SKM-1 treated with dmso at 0.1 percent for 144 hours (cell line): ENCODE results near the gene GAL3ST1.
A peak's percentile ranks its signal among the peaks of the same experiment; 100 is the strongest.
"Not testable (repeated sequence)": the region's sequence is repeated elsewhere in the genome, so short reads cannot be mapped to it uniquely, and the experiment has no call there.

Experiments
- DNase-seq: peaks from one replicate; lab custom pipeline; 2025; ENCODE audit not compliant: unreplicated experiment; lab: John Stamatoyannopoulos, UW

The GAL3ST1 gene

DNA sequence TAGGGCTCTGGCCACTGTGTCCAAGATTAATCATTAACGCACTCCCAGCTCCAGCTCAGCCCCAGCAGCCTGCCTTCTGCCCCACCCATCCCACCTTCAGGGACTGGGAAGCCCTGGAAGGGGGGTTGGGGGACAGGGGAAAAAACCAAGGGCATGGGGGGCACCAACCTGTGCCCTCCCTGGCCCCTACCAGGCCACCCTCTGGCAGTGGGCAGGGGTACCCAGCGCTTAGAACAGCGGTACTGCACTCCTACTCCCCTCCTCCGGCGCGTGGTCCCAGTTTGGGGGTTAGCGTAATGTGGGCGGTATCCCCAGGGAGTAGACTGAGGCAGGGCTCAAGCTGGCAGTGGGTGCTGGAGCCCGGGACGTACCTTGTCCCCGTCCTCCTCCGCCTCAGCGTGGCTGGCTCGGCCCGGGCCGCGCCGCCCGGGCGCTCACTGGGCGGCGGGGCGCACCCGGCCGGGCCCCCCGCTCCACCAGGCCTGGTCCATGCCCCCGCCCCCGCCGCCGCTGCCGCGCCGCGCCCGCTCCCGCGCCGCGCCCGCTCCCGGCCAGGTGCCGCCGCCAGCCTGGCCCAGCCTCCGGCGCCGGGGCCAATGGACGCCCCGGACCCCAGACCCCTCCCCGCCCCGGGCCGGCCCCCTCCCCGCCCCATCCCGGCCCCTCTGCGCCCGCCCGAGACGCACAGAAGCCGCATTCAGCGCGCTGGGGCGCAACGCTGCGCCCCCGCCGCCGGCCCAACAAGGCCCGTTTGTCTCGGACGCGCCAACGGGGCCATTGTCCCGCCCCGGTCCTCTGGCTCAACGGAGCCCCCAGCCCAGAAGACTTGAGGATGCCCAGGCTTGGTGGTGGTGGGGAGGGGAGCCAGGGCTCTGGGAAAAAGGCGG, at the start of gene GAL3ST1:
Gene GAL3ST1, minus strand, starts transcription at position 571 of the 887 bp plus-strand sequence. CDS start 17,273 bp downstream, outside the sequence.
- DNase-seq, result no peak

DNA sequence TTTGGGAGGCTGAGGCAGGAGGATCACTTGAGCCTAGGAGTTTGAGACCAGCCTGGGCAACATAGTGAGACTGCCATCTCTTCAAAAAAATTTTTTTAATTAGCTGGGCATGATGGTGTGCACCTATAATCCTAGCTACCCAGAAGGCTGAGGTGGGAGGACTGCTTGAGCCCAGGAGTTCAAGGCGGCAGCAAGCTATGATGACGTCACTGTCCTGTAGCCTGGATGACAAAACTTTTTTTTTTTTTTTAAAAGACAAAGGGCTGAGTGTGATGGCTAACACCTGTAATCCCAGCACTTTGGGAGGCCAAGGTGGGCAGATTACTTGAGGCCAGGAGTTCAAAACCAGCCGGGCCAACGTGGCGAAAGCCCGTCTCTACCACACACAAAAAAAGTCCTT, 45.4 kb upstream of the GAL3ST1 start:
- DNase-seq, result not testable (repeated sequence)

DNA sequence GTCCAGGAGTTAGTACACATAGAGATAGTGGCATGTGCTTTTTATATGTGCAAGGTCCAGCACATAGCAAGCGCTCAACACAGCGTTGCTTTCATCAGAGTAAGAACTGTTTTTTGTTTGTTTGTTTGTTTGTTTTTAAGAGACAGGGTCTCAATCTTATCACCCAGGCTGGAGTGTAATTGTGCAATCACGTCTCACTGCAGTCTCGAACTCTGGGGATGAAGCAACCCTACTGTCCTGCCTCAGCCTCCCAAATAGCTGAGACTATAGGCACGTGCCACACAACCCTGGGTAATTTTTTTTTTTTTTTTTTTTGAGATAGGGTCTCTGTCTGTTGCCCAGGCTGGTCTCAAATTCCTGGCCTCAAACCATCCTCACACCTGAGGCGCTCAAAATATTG, 43.4 kb upstream of the GAL3ST1 start:
- no peak for DNase-seq

DNA sequence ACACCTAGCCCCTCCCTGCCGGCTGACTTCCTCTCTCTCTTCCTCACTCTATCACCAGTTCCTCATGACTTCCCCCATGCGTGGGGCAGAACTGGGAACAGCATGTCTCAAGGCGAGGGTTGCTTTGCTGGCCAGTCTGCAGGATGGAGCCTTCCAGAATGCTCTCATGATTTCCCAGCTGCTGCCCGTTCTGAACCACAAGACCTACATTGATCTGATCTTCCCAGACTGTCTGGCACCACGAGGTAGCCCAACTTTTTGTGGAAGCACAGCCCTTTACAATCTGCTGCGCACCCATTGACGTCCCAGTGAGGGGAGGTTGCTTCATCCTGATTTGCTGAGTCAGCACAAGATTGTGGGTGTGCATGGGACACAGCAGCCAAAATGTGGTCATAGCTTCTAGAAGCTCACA, 41.1 kb upstream of the GAL3ST1 start:
- no peak for DNase-seq

- DNase-seq, result no peak
Measured at GRCh38 chr22:30614879-30615278, 40.4 kb upstream of the GAL3ST1 start.

- DNase-seq, result no peak
Measured at GRCh38 chr22:30614268-30614667, 39.8 kb upstream of the GAL3ST1 start.

DNA sequence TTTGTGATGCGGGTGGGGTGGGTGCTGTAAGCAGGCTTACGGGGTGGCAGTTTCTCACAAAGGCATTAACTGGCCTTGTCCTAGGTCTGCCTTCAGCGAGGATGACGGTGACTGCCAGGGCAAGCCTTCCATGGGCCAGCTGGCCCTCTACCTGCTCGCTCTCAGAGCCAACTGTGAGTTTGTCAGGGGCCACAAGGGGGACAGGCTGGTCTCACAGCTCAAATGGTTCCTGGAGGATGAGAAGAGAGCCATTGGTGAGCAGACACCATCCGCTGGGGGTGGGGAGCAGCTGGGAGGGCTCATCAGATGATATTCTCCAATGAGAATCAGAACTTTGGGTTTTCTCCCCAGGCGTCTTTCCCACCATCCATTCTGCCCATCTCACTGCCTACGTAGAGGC, 38.3 kb upstream of the GAL3ST1 start:
- no peak for DNase-seq

- no peak for DNase-seq
Measured at GRCh38 chr22:30611197-30611596, 36.7 kb upstream of the GAL3ST1 start.

- DNase-seq, result peak; percentile 28
Measured at GRCh38 chr22:30610299-30610698, 35.8 kb upstream of the GAL3ST1 start.

GRCh38 chr22:30609260-30610185, 35.1 kb upstream of the GAL3ST1 start:
- DNase-seq, result peak; percentile 50

DNA sequence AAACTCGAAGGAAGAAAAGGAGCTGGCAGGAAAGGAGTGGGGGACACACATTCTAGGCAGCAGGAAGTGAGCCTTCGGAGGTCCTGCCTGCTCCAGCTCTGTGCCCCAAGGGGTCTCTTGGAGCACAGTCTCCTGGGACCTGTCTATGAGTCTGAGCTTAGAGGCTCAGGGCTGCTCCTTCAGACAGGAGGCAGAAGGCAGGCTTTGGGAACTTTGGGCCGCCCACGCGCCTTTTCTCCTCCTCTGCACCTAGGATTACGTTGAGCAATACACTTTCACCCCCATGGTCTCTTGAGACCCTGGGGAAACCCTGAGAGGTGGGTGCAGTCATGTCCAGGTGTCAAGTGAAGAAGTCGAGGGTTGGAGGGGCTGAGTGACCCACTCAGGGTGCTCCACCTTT, 33.5 kb upstream of the GAL3ST1 start:
- DNase-seq, result no peak

DNA sequence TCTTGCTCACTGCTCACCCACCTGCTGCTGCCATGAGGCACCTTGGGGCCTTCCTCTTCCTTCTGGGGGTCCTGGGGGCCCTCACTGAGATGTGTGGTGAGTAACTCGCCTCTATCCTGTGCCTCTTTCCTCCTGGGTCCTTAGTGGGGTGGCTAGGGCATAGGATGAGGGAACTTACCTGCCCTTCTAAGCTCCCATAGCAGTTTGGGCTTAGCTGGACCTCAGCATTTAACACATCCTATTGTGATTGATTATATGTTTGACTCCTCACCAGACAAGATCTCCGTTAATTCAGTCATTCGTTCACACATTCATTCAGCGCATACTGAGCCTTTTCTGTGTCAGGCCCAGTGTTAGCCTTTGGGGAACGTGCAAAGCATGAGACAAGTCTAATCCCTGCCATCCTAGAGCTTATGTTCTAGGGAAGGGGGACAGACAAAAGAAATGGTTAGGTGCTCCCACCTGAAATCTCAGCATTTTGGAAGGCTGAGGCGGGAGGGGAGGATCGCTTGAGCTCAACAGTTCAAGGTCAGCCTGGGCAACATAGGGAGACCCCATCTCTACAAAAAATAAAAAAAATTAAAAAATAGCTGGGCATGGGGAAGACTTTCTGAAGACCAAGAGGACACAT, 33.0 kb upstream of the GAL3ST1 start:
- DNase-seq, result no peak

DNA sequence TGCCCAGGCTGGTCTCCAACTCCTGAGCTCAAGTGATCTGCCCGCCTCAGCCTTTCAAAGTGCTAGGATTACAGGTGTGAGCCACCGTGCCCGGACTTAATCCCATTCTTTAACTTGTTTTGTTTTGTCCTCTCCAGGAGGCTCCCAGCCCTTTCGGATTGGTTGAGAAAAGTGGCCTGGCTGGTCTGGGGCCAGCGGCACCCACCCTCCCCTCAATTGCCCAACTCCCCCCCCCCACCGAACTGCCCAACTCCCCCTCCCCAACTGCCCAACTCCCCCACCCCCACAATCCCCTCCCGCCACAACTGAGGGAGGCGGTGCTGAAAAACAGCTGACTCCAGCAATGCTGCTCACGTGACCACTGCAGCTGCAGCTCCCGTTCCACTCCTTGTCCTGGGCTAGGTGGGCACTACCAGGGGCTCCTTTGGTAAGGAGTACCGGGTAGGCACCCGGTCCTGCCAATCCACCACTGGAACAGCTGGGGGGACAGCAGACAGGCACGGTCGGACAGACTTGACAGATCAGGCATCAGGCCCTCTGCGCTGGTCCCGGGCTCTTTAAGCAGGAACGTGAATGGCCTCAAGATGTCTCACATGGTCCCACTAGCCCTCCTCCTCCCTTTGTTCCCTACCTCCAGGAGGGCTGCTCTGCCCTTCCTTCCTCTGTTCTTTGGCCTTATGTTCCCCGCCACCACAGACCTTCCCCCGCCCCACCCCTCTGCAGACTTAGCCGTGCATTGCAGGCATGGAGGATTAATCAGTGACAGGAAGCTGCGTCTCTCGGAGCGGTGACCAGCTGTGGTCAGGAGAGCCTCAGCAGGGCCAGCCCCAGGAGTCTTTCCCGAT, 32.2 kb upstream of the GAL3ST1 start, which contains the start of gene TCN2:
Gene TCN2, plus strand, starts transcription at position 720 of the 845 bp plus-strand sequence. CDS start 158 bp downstream, outside the sequence.
- DNase-seq, result peak; percentile 63

- peak; percentile 78 for DNase-seq
Measured at GRCh38 chr22:30605449-30606110, 31.1 kb upstream of the GAL3ST1 start.

GRCh38 chr22:30604723-30605122, 30.3 kb upstream of the GAL3ST1 start:
- DNase-seq, result no peak

DNA sequence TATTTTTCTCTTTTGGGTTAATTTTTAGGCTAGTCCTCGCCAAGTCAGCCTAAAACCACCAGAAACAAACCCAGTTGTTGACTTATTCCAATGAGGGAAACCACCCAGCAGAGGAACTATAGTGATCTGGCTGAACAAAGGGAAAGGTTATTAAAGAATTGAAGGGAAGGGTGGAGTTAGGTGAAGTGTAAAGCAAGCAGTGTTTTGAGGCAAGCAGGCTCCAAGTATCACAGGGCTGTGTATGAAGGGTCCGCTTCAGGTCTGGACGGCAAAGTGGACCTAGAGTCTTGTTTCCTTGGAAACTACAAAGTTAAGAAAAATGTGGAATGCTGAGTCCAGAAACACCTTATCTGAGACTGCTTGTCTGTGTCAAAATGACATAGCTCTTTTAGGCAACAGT, 29.3 kb upstream of the GAL3ST1 start:
- DNase-seq, result no peak

- DNase-seq, result peak; percentile 58
Measured at GRCh38 chr22:30602049-30602448, 27.6 kb upstream of the GAL3ST1 start.

DNA sequence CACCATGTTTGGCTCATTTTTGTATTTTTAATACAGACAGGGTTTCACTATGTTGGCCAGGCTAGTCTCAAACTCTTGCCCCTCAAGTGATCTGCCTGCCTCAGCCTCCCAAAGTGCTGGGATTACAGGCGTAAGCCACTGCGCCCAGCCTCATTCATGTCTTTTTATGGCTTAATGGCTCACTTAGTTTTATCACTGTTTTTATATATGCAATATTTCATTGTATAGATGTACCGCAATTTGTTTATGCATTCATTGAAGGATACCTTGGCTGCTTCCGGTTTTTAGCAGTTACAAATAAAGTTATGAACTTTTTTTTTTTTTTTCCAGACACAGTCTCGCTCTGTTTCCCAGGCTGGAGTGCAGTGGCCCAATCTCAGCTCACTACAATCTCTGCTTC, 27.0 kb upstream of the GAL3ST1 start:
- DNase-seq, result no peak

DNA sequence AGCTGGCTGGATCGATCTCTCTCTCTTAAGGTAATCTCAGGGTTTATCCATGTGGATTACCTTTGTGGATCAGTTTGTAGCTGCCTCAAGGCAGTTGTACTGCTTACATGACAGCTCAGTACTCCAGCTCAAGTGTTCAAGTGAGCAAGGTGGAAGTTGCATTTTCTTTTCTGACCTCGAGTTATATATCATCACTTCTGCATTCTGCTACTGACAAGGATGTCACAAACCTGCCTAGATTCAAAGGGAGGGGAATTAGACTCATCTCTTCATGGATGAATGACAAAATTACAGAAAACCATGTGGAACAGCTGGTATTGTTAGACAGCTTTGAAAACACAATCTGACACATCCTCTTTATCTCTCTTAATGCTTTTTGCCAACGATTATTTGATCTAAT, 26.5 kb upstream of the GAL3ST1 start:
- peak; percentile 21 for DNase-seq

GRCh38 chr22:30598986-30599385, 24.5 kb upstream of the GAL3ST1 start:
- DNase-seq, result no peak
